ENCODE data around the gene EIF4E1B. TPM values are rescaled to one million over a fixed set of nuclear protein-coding genes. Genes with fewer than 3 reads are reported as not detected.

The EIF4E1B gene
- total RNA-seq, 2 donors from 2014 or later = not detected

- no peaks in the 10 kb centered on the region for H3K27me3 ChIP-seq (replicated peaks; ENCODE audit: insufficient read depth)
These were observed 64.2 kb downstream of the EIF4E1B start for GRCh38 chr5:176694631-176695030.

GRCh38 chr5:176695073-176695472 is 64.6 kb downstream of the EIF4E1B start:
- no peaks in the 10 kb centered on the region for H3K36me3 ChIP-seq
- no peaks in the 10 kb centered on the region for H3K4me1 ChIP-seq (ENCODE audit: control insufficient read depth in 1 of 2, low read depth in 2 of 2)
- no peak overlapping the region for H3K4me3 ChIP-seq
- no peak for DNase-seq (ENCODE audit: low spot score)
- no peak overlapping the region for H3K27ac ChIP-seq
- no peak for ATAC-seq (ENCODE audit: insufficient number of reproducible peaks, low FRiP score, low read depth)
- H3K27me3 ChIP-seq (replicated peaks; ENCODE audit: insufficient read depth) = no peaks in the 10 kb centered on the region
- TF ChIP-seq CTCF (IDR thresholded peaks at IDR 0.05) = no peak
- no peaks in the 10 kb centered on the region for H3K9me3 ChIP-seq

More at GRCh38 chr5:176694631-176695030, 64.2 kb downstream of the EIF4E1B start:
- Histone ChIP-seq H3K9me3 (no peaks in the 10 kb centered on the region), H3K4me3 (no peak overlapping the region), H3K27ac (no peak overlapping the region), H3K36me3 (no peaks in the 10 kb centered on the region), H3K4me1 (ENCODE audit: control insufficient read depth in 1 of 2, low read depth in 2 of 2) (no peaks in the 10 kb centered on the region)
- ATAC-seq (ENCODE audit: insufficient number of reproducible peaks, low FRiP score, low read depth) (no peak), DNase-seq (ENCODE audit: low spot score) (no peak)
- no peak for TF ChIP-seq CTCF (IDR thresholded peaks at IDR 0.05)

Other genes with a start within 250 kb of the EIF4E1B start
- gene NOP16, start 242.1 kb upstream of the EIF4E1B start, total RNA-seq = 10 to 100 TPM in 1 of 2 donors, 1 to 10 TPM in 1; 6.3 to 12.6 TPM
- gene HIGD2A, start 241.9 kb upstream of the EIF4E1B start, total RNA-seq = 10 to 100 TPM; 45.2 to 57.5 TPM
- 100 to 1,000 TPM; 155 to 192 TPM for gene CLTB, start 214.1 kb upstream of the EIF4E1B start, total RNA-seq
- 10 to 100 TPM; 23.0 to 31.2 TPM for gene FAF2, start 182.3 kb upstream of the EIF4E1B start, total RNA-seq
- gene RNF44, start 93.3 kb upstream of the EIF4E1B start, total RNA-seq = 10 to 100 TPM; 11.1 to 14.7 TPM
- gene CDHR2, start 81.3 kb upstream of the EIF4E1B start, total RNA-seq = not detected
- 1 to 10 TPM in 1 of 2 donors, under 1 TPM in 1; 0.27 to 2.0 TPM for gene GPRIN1, start 20.5 kb upstream of the EIF4E1B start, total RNA-seq
- not detected for gene SNCB, start 141 bp upstream of the EIF4E1B start, total RNA-seq
- 10 to 100 TPM; 20.6 to 25.0 TPM for gene TSPAN17, start 16.8 kb downstream of the EIF4E1B start, total RNA-seq
- gene UNC5A, start 179.9 kb downstream of the EIF4E1B start, total RNA-seq = not detected